ENCODE measurements around the gene POLR2H.

Gene POLR2H

DNA sequence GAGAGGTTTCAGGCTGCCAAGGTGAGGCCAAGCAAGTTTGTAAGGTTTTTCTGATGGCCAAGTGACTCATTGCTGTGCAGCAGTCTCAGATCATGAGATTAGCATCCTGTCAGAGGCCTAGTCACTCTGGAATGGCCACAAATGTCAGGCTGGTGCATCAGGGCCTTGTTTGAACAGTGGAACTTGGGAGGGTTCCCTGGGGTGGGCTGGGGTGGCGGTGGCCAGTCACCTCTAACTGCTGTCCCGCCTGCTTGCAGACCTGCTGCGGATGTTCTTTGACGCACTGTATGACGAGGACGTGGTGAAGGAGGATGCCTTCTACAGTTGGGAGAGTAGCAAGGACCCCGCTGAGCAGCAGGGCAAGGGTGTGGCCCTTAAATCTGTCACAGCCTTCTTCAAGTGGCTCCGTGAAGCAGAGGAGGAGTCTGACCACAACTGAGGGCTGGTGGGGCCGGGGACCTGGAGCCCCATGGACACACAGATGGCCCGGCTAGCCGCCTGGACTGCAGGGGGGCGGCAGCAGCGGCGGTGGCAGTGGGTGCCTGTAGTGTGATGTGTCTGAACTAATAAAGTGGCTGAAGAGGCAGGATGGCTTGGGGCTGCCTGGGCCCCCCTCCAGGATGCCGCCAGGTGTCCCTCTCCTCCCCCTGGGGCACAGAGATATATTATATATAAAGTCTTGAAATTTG is 26.9 kb upstream of the POLR2H start:
- no peak for DNase-seq (ENCODE audit: low read depth)
- H3K4me3 ChIP-seq (ENCODE audit: control insufficient read depth, low read depth, low read length), result no peak overlapping the region
- TF ChIP-seq CTCF (IDR thresholded peaks at IDR 0.05; ENCODE audit: control insufficient read depth, insufficient read depth, low read depth, low read length, missing control alignments), result no peak

- DNase-seq (ENCODE audit: low read depth), result no peak
- H3K4me3 ChIP-seq (ENCODE audit: control insufficient read depth, low read depth, low read length), result peak overlapping the region; percentile 61; the same call in 1 of the 2 replicates
- TF ChIP-seq CTCF (IDR thresholded peaks at IDR 0.05; ENCODE audit: control insufficient read depth, insufficient read depth, low read depth, low read length, missing control alignments), result no peak
Observed at GRCh38 chr3:184335291-184335660, 26.2 kb upstream of the POLR2H start.

DNA sequence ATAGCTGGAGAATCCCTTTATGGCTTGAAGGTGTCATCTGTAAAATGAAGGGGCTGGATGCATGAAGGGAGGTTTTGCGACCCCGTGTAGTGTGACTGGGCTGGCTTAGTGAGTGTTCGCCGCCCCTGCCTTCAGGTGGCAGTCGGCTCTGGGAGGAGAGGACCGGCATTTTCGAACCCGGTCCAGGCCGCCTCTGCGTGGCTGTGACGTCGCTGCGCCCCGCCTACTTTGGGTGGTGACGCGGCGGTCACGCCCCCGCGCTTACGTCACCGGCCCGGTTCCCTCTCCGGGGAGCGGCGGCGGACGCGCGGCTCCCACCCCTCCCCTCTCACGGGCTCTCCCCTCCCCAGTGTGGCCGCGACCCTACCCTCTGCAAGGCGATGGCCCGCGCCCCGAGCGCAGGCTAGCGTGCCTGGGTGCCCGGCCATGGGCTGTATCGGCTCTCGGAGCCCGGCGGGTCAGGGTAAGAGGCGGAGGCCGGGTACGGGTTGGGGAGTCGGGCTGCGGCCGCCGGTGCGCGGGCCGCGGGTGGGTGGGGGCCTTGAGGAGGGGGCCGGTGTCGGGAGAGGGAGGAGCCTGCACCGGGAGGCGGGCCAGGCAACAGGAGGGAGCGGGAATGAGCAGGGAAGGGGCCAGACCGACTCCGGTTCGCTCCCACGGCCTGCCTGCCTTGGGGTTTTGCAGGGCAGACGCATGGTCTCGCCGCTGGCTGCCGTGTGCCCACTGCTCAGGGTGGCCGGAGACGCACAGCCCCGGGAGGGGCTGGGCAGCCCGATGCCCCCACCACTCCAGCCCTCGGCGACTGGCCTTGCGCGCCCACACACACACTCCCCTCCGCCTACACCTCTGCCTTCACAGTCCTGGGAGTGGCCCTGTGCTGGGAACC is 25.6 kb upstream of the POLR2H start:
- peak overlapping the region; percentile 61 for H3K4me3 ChIP-seq (ENCODE audit: control insufficient read depth, low read depth, low read length)
- no peak for TF ChIP-seq CTCF (IDR thresholded peaks at IDR 0.05; ENCODE audit: control insufficient read depth, insufficient read depth, low read depth, low read length, missing control alignments)
- no peak for DNase-seq (ENCODE audit: low read depth)

- peak overlapping the region; percentile 61 for H3K4me3 ChIP-seq (ENCODE audit: control insufficient read depth, low read depth, low read length)
- no peak for TF ChIP-seq CTCF (IDR thresholded peaks at IDR 0.05; ENCODE audit: control insufficient read depth, insufficient read depth, low read depth, low read length, missing control alignments)
- DNase-seq (ENCODE audit: low read depth), result no peak
Observed at GRCh38 chr3:184336547-184337398, 24.7 kb upstream of the POLR2H start.

DNA sequence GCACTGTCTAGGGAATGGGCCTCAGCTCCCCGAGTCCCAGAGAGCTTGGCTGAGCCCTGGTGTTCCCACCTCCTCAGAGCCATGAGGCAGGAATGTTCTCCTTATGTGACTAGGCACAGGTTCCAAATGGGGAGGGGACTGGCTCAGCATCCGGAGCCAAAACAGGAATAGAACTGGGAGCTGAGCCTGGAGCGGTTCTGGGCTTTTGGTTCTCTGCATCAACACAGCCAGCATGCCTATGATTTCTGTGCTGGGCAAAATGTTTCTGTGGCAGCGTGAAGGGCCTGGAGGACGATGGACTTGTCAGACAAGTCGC is 24.2 kb upstream of the POLR2H start, which contains the start of gene FAM131A:
Gene FAM131A (plus strand): TSS at position 202 of the 316 bp plus-strand sequence. CDS start 31 bp downstream, at position 233.
- DNase-seq (ENCODE audit: low read depth), result no peak
- TF ChIP-seq CTCF (IDR thresholded peaks at IDR 0.05; ENCODE audit: control insufficient read depth, insufficient read depth, low read depth, low read length, missing control alignments), result no peak
- peak within 1 kb of the TSS; percentile 61 for H3K4me3 ChIP-seq (ENCODE audit: control insufficient read depth, low read depth, low read length)

- H3K4me3 ChIP-seq (ENCODE audit: control insufficient read depth, low read depth, low read length), result no peak overlapping the region
- TF ChIP-seq CTCF (IDR thresholded peaks at IDR 0.05; ENCODE audit: control insufficient read depth, insufficient read depth, low read depth, low read length, missing control alignments), result no peak
Observed at GRCh38 chr3:184337981-184338380, 23.5 kb upstream of the POLR2H start.

More at GRCh38 chr3:184337981-184338380, 23.5 kb upstream of the POLR2H start:
- no peak for DNase-seq (ENCODE audit: low read depth)

Data from AG09309 (cell line).